HG02759 (cell line): ENCODE results near the gene WDR31.
A peak's percentile ranks its signal among the peaks of the same experiment; 100 is the strongest.
"Not testable (repeated sequence)": the region's sequence is repeated elsewhere in the genome, so short reads cannot be mapped to it uniquely, and the experiment has no call there.

ENCODE experiments used
- ATAC-seq: cut with Tn5 transposase; IDR thresholded peaks from one replicate; pipeline ENCODE4 v1.9.1; 2021; ENCODE audit warnings: mild to moderate bottlenecking, moderate library complexity; ENCODE audit not compliant: unreplicated experiment

Gene WDR31

DNA sequence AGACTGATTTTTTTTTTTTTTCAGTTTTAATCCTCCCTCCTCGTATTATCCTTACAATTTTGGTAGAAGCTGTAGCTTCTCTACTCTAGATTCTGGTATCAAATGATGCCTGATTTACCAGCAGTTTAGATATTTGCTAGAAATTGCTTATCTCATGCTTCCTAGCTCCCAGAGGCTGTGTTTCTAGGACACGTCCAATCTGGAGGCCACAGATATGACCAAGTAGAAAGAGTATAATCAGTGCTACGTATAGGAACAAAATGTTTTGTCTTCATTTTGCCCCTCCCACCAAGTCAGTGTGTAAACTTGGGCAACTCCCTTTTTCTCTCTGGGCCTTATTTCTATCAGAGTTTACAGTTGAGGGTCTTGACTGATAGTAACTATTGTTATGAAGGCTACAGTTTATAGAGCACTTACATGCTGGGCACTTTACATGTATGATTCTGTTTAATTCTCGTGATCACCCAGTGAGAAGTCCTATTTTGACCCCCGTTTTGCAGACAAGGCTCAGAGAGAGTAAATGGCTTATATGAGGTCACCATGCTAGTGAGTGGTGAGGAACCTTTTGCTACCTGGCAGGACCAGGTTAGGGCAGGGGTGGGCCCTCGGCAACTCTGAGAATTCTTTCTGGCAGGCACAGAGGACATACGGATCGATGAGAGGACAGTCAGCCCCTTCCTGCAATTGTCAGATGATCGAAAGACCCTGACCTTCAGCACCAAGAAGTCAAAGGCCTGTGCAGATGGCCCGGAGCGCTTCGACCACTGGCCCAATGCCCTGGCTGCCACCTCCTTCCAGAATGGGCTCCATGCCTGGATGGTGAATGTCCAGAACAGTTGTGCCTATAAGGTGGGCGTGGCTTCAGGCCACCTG is 29.1 kb upstream of the WDR31 start:
- no peak for ATAC-seq

DNA sequence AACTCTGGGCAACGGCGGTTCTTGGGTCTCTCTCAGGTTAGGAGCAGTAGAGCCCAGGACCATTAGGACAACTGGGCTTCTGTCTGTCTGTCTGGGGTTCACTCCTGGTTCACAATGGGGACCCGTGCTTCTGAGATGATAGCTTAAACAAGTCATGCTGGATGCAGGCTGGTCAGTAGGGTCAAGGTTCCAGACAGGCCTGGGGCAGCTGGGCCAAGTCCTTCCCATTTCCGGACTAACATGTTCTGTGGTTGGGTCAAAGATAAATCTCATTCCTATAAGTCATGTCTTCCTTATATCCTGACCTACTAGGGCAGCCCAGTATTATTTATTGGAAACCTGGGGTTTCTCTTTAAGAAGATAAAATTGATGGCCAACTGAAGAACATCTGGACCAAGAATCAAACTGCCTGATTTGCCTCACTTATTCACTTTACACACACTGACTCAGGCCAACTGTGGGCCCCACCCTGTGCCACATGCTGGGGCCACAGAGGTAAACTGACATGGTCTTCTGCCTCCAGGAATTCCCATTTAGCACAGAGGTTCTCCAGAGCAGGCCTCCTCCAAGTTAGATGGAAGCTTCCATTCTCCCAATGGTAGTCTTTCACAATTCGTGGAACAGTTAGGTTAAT is 28.4 kb upstream of the WDR31 start:
- no peak for ATAC-seq

DNA sequence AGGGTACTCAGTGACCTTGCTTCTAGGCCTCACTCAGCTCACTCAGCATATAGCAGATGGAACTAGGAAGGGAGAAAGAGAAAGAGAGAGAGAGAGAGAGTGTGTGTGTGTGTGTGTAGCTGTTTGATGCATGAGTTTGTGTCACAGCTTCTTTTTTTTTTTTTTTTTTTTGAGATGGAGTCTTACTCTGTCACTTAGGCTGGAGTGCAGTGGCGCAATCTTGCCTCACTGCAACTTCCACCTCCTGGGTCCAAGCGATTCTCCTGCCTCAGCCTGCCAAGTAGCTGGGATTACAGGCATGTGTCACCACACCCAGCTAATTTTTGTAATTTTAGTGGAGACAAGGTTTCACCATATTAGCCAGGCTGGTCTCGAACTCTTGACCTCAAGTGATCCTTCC is 25.6 kb upstream of the WDR31 start:
- not testable (repeated sequence) for ATAC-seq

DNA sequence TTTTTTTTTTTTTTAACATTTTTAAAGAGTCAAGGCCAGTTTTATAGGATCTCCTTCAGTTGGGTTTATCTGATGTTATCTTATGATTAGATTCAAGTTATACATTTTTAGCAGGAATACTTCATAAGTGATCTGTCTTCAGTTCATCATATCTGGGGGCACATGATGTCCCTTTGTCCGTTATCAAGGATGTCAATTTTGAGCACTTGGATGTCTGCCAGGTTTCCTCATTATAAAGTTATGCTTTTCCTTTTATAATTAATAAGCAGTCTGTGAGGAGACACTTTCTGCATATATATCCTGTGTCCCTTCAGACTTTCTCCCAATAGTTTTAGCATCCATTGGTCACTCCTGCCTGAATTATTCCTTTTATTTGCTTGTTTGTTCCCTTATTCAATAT is 24.9 kb upstream of the WDR31 start:
- ATAC-seq, result no peak

DNA sequence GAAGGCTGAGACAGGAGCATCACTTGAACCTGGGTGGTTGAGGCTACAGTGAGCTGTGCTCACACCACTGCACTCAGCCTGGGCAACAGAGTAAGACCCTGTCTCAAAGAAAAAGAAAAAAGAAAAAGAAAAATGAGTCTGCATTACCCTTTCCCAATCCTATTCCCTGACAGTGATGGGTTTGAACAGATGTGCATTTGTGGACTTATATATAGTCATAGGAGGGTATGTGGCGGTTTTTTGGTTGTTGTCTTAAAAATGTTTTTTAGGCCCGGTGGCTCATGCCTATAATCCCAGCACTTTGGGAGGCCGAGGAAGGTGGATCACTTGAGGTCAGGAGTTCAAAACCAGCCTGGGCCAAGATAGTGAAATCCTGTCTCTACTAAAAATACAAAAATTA is 23.3 kb upstream of the WDR31 start:
- ATAC-seq, result no peak

DNA sequence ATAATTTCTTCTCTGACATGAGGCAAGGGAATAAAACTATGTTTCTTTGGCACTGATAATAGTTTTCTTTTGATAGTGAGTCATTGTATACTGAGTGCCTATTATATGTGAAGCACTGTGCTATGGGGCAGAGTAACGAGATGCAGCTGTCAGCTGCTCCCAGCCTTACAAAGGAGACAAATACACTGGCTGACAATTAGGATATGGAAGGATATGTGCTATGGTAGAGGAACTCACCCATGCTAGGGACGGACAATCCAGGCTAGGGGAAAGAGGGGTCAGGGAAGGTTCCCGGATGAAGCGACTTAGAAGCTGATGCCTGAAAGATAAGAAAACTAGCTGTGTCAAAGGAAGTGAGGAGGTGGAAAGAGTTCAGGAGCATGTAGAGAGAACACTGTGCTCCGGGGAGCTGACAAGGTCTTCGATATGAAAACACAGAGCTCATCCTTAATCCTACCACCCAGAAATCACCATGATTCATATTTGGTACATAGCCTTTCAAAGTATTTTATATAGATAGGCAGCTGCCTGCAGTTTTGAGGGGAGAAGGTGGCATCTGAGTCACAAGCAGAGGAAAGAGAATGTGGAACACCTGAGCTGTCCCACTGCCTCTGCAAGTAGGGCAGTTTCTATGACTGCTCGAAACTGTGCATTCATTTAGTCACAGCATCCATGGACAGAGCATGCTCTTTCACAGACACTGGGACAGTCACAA is 21.4 kb upstream of the WDR31 start:
- ATAC-seq, result no peak

DNA sequence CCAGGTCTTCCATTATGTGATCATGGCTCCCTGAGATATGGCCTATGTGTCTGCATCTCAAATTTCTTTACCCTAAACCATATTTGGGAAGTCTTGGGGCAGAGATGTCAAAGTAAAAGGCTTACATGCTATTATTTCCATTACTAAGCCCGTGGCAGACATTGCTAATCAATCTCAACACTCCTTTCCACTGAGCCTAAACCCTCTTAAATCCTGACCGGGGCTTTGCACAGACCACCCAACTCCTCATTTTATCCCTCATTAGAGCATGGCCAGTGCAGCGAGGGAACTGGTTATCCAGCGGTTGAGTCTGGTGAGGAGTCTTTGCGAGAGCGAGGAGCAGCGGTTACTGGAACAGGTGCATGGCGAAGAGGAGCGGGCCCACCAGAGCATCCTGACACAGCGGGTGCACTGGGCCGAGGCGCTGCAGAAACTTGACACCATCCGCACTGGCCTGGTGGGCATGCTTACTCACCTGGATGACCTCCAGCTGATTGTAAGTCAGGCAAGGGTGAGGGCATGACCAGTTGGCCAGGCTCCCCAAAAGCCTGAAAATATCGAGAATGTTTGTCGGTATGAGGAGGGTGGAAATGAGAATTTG is 20.3 kb upstream of the WDR31 start:
- ATAC-seq, result no peak

DNA sequence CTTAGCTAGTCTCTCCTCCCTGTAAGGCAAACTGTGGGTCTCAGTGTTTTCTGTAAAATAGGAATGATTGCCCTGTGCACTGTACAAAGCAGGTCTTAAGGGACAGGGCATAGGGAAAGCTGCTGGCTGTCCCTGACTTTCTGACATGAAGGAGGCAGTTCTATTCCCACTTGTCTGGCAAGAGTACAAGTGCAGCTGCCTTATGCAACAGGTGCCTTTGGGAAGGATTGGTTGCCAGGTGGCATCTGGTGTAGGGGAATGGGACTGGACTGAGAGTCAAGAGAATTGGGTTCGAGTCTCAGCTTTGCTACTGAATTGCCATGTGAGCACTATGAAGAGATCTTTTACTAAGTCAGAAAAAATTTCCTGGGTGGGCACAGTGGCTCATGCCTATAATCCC is 19.3 kb upstream of the WDR31 start:
- ATAC-seq, result no peak

DNA sequence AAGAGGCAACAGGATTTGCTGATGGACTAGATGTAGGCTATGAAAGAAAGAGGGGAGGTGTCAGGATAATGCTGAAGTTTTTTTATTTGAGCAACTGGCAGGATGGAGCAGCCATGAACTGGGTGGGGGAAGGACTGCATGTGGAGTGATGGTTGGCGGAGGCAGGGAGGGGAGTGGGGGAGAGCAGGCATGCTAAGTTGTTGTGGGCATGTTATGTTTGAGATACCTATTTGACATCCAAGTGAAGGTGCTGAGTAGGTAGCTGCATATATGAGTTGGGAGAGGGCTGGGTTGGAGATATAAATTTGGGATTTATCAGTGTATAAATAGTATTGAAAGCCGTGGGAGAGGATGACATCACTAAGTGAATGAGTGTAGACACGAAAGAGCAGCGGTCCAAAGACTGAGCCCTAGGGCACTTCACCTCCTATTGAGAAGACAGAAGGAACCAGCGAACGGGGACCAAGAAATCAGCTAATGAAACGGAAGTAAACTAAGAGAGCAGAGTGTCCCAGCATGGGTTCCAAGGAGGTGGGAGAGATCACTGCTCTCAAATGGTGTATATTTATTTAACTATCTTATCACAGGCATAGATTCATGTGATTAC is 16.7 kb upstream of the WDR31 start:
- ATAC-seq, result no peak

DNA sequence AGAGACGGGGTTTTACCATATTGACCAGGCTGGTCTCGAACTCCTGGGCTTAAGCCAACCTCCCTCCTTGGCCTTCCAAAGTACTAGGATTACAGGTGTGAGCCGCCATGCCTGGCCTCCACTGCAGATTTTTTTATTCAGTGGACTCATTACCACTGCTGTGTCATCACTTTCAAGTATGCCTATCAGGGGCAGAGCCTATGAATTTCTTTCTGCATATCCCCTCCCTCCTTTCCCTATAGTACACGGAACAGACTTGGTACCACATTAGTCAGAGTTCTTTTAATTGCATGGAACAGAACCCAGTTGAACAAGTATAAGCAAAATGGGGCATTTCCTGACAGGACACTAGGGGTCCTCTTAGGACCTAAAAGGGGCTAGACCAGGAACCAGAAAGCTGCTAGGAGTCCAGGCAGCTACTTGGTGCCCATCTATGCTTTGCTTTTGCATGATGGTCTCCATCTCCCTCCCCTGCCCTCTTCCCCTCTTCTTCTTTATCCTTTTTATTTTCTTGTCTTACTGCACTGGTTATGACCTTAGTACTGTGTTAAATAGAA is 15.0 kb upstream of the WDR31 start:
- ATAC-seq, result no peak

DNA sequence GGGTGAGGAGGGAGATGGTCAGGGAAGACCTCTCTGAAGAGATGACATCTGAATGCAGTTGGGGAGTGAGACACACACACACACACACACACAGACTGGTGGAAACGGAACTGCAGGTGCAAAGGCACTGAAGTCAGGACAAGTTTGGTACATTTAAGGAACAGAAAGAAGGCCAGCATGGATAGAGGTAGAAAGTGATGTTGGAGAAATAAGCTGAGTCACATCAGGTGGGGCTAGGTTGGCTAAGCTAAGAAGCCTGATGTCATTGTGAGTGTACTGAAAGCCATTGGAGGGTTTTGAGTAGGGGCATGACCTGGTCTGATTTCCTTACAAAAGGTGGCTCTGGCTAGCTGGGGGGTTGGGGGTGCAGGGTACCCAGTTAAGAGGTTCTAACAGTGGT is 12.3 kb upstream of the WDR31 start:
- ATAC-seq, result no peak

DNA sequence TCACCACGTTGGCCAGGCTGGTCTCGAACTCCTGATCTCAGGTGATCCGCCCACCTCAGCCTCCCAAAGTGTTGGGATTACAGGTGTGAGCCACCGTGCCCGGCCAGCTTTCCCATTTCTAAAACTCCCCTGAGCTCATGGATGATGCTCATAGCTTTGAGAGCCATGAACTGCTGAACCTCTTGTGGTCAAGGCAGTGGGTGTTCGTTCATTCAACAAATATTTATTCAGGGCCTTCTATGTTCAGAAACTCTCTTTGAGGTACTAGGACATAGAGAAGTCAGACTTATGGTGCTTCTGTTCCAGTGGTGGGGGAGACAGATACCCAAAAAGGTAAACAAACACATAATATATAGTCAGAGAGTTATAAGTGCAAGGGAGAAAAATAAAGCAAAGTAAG is 11.9 kb upstream of the WDR31 start:
- no peak for ATAC-seq

DNA sequence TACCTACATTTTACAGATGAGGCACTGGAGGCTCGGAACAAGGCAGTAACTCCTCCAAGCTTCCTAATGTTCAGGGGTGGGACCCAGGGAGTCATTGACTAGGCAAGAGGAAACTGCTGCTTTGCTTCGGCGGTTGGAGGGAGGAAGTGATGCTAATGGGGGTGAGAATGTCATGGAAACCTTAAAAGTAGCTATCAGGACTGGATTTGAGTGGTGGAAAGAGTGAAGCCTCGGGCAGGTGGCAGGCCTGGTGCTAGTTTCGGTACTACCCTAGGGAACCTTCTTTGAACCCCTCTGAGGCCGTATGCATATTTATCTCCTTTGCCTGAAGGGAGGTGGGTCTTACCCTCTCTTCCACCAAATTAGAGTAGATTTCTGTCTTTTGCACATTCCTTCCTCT is 10.9 kb upstream of the WDR31 start:
- no peak for ATAC-seq

DNA sequence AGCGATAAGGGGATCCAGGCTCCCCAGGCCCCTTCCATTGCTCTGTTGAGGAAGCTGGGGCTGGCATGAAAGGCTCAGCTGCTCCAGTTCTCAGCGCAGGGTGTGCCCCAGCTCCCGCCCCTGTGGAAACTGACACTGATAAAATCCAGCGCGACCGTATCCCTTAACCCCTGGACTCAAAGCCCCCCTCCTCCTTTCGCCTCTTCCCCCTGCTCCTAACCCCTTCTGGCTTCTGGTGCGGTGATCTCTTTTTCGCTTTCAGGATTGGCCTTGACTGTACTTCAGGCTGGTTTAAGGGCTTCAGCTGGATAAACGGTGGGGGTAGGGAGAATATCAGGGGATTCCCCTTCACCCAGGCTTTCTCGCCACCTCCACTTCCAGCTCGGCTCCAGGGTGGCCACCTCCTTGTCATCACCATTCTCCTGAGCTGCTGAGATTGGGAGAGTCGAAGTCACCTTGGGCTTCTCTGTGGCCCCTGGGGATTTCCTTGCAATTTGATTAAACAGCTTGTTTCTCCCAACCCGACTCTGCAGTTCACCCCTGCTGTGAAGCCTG is 10.1 kb upstream of the WDR31 start:
- ATAC-seq, result peak; percentile 8

DNA sequence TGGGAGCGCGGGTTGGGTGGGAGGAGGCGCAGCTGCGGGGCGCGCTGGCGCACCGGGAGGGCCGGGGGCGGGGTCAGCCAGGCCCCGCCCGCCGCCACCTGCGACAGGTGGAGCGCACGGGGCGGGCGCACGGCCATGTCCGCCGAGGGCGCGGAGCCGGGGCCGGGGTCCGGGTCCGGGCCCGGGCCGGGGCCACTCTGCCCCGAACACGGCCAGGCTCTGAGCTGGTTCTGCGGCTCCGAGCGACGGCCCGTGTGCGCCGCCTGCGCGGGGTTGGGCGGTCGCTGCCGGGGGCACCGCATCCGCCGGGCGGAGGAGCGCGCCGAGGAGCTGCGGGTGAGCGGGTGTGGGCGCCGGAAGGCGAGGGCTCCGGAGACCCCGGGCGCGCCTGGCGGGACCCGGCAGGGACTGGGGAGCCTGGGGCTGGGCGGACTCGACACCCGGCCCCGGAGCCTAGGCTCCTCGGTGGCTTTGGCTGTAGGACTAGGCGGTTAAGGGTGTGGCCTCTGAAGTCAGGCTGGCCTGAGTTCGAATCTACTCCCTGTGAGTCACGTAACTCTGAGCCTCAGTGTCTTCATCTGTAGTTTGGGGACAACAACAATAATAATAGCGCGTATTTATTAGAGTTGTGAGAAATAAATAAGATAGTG is 9.5 kb upstream of the WDR31 start, which contains the start of gene BSPRY:
BSPRY (plus strand) TSS at position 97 of the 650 bp plus-strand sequence; CDS start at position 136, 39 bp downstream.
- peak; percentile 51 for ATAC-seq

DNA sequence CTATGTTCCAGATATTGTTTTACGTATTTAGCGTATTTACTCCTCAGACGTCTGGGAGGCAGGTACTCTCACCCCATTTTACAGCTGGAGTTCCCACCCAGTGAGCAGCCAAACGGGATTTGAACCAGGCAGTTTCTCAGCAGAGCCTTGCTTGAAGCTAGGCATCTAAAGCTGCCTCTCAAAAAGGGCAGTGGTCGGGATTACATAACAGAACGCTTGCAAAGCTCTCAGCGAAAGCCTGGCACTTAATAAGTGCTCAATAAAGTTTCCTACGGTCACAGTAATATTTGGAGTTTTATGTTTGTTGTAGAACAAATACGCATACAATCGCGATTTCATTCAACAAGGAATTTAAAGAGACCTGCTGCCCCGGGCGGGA is 9.0 kb upstream of the WDR31 start:
- no peak for ATAC-seq

DNA sequence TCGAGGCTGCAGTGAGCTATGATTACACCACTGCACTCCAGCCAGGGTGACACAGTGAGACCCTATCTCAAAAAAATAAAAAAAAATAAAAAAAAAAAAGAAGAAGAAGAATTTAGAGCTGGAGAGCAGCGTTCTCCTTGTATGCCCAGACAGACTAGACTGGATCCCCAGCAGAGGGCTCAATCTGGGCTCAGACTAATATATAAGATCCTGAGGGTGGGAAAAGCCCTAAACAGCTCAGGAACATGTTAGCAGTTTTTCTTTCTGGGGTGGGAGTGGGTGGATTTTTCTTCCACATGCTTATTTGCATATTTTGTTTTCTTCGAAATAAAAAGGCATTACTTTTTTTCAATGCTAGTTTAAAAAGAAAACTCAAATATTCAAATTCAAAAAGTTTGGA is 8.4 kb upstream of the WDR31 start:
- no peak for ATAC-seq

DNA sequence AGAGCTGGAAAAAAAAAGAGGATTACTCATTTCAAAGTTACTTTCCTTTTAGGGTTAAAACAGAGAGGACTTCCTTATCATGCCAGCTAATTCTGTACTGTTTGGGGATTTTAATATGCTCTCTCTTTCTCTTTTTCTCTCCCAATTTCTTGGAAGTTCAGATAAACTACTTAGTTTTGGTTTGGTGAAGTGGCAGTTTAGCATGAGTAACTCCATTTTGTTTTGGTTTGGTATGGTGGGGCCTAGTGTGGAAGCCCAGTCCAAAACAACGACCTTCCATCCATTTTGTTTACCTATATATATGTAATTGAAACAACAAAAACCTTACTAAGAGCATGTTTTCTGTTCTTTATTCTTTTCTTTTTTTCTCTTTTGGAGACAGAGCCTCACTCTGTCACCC is 5.6 kb upstream of the WDR31 start:
- no peak for ATAC-seq

DNA sequence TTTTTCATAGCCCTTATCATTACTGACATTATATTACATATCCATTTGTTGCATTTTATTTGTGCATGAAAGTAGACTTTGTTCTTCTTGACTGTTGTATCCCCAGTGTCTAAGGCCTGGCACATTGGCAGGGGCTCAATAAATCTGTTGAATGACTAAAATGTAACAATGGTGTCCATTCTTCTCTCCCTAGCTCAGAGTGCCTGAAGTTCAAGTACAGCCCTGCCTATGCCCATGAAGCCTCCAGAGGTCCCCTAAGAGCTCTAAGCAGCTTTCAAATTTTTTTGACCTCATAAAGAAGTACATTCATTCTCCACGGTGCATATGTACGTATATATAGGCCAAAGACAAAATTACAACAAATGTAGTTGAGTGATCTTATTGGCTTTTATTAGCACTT is 5.1 kb upstream of the WDR31 start:
- ATAC-seq, result no peak

DNA sequence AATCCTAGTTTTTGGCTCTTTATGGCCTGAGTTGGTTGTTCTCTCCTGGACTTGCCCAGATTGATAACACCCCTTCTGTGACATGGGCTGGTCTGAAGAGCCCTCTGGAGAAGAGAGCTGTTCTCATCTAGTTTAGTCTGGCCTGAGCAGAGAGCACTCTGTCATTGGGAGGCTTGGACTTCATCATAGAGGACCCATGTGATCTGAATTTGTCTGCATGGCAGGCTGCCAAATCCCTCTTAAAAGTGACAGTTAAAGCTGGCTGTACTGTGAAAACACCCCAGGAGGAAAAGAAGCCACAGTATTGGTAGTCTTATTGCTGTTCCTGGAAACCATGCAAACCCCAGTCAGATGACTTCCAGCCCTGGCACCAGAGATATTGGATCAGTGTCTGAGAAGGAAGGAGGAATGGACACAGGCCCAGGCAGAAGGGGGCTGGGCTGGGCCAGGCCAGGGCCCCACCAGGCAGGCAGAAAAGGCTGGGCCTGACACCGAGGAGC is 3.7 kb upstream of the WDR31 start:
- ATAC-seq, result no peak
